HFFc6 (cell line): ENCODE measurements around the gene LAMA3. TPM values are rescaled to one million over a fixed set of nuclear protein-coding genes. Genes with fewer than 3 reads are reported as not detected.

Experiments
- DNase-seq: peaks from one replicate; pipeline ENCODE4 v3.0.0-alpha.2; 2018
- H3K27ac Mint-ChIP-seq: 2 replicates; pipeline ENCODE4 v1.8.0; 2020; ENCODE audit warnings: mild to moderate bottlenecking, mixed read lengths
- H3K27me3 Mint-ChIP-seq: 2 replicates; pipeline ENCODE4 v1.8.0; 2021; ENCODE audit warnings: mild to moderate bottlenecking, moderate library complexity, mixed read lengths; ENCODE audit not compliant: insufficient read depth
- H3K36me3 Mint-ChIP-seq: 2 replicates; pipeline ENCODE4 v1.8.0; 2021; ENCODE audit warnings: low read depth, mixed read lengths
- H3K4me1 Mint-ChIP-seq: 2 replicates; pipeline ENCODE4 v1.8.0; 2020; ENCODE audit warnings: low read depth, mixed read lengths
- H3K4me3 Mint-ChIP-seq: 2 replicates; pipeline ENCODE4 v1.8.0; 2020; ENCODE audit warnings: mild to moderate bottlenecking, moderate library complexity, mixed read lengths
- H3K9me3 Mint-ChIP-seq: 2 replicates; pipeline ENCODE4 v1.8.0; 2020; ENCODE audit warnings: mild to moderate bottlenecking, mixed read lengths
- CTCF ChIP-seq: fragments of 200-600 bp; sonication (generic); IDR thresholded peaks from 2 replicates; pipeline ENCODE4 v1.5.0; 2021; ENCODE audit warnings: antibody characterized with exemption, mild to moderate bottlenecking
- total RNA-seq, 6 experiments: library from RNA; stranded (reverse); fragmentation: NEBNext Ultra II Directional; extraction: Animal tissue kit (Norgen Biotek cat#: 25700); gene quantifications; 2 replicates in 1 of 6; 3 replicates in 5 of 6; pipeline ENCODE4 v1.2.3, GENCODE V29; 2021

The LAMA3 gene
- total RNA-seq, 6 experiments from 2014 or later = 0.46 to 1.6 (median 0.54) TPM

GRCh38 chr18:23673725-23674124 is 15.5 kb upstream of the LAMA3 start:
- Mint-ChIP-seq H3K36me3 (no peaks in the 10 kb centered on the region), H3K27me3 (peaks cover 36% of the 10 kb centered on the region), H3K9me3 (no peaks in the 10 kb centered on the region), H3K27ac (no peak overlapping the region), H3K4me3 (no peak overlapping the region), H3K4me1 (no peaks in the 10 kb centered on the region)
- no peak for DNase-seq
- TF ChIP-seq CTCF = no peak

- H3K4me3 Mint-ChIP-seq = no peak overlapping the region
- peaks cover 33% of the 10 kb centered on the region for H3K27me3 Mint-ChIP-seq
These were observed 14.0 kb upstream of the LAMA3 start for GRCh38 chr18:23675236-23675635.

GRCh38 chr18:23675896-23676295 is 13.4 kb upstream of the LAMA3 start:
- no peak overlapping the region for H3K4me3 Mint-ChIP-seq
- no peaks in the 10 kb centered on the region for H3K4me1 Mint-ChIP-seq
- no peak for TF ChIP-seq CTCF
- no peak for DNase-seq
- H3K9me3 Mint-ChIP-seq = no peaks in the 10 kb centered on the region
- H3K36me3 Mint-ChIP-seq = no peaks in the 10 kb centered on the region
- H3K27me3 Mint-ChIP-seq = peaks cover 31% of the 10 kb centered on the region
- no peak overlapping the region for H3K27ac Mint-ChIP-seq

More at GRCh38 chr18:23675236-23675635, 14.0 kb upstream of the LAMA3 start:
- no peaks in the 10 kb centered on the region for H3K4me1 Mint-ChIP-seq
- no peak for DNase-seq
- no peaks in the 10 kb centered on the region for H3K9me3 Mint-ChIP-seq
- H3K27ac Mint-ChIP-seq = no peak overlapping the region
- TF ChIP-seq CTCF = no peak
- H3K36me3 Mint-ChIP-seq = no peaks in the 10 kb centered on the region

- Mint-ChIP-seq H3K36me3 (no peaks in the 10 kb centered on the region), H3K9me3 (no peaks in the 10 kb centered on the region), H3K27ac (no peak overlapping the region), H3K4me1 (peaks cover 24% of the 10 kb centered on the region), H3K4me3 (no peak overlapping the region), H3K27me3 (peaks cover 24% of the 10 kb centered on the region)
- TF ChIP-seq CTCF = no peak
- DNase-seq = no peak
These were observed 7.2 kb upstream of the LAMA3 start for GRCh38 chr18:23682045-23682444.

GRCh38 chr18:23682472-23682871 is 6.8 kb upstream of the LAMA3 start:
- peaks cover 25% of the 10 kb centered on the region for H3K27me3 Mint-ChIP-seq
- no peak overlapping the region for H3K27ac Mint-ChIP-seq
- no peak for DNase-seq
- H3K36me3 Mint-ChIP-seq = no peaks in the 10 kb centered on the region
- H3K4me3 Mint-ChIP-seq = no peak overlapping the region
- H3K9me3 Mint-ChIP-seq = no peaks in the 10 kb centered on the region
- peaks cover 24% of the 10 kb centered on the region for H3K4me1 Mint-ChIP-seq
- no peak for TF ChIP-seq CTCF

- no peak overlapping the region for H3K27ac Mint-ChIP-seq
- H3K4me1 Mint-ChIP-seq = peaks cover 24% of the 10 kb centered on the region
These were observed 6.1 kb upstream of the LAMA3 start for GRCh38 chr18:23683155-23683554.

More at GRCh38 chr18:23683155-23683554, 6.1 kb upstream of the LAMA3 start:
- no peak overlapping the region for H3K4me3 Mint-ChIP-seq
- DNase-seq = no peak
- H3K27me3 Mint-ChIP-seq = peaks cover 25% of the 10 kb centered on the region
- H3K9me3 Mint-ChIP-seq = no peaks in the 10 kb centered on the region
- TF ChIP-seq CTCF = no peak
- no peaks in the 10 kb centered on the region for H3K36me3 Mint-ChIP-seq
